Left renal pelvis (tissue), 4 donors: ENCODE results near the gene DIAPH1. TPM values are rescaled to one million over a fixed set of nuclear protein-coding genes. Genes with fewer than 3 reads are reported as not detected.

Experiments used
- DNase-seq, 4 donors: peaks; one replicate each; pipeline ENCODE4 v3.0.0-alpha.2; 2013; ENCODE audit warnings: low read depth in 4 of 4, low spot score in 3 of 4
- polyA plus RNA-seq, 4 donors: library from polyadenylated mRNA; unstranded; fragments of 120-200 nt; gene quantifications; one replicate each; pipeline ENCODE4 v1.2.1, GENCODE V29; 2013; ENCODE audit not compliant: insufficient read length in 4 of 4

The DIAPH1 gene
- polyA plus RNA-seq, 4 donors = 43.8 to 81.2 (median 61.9) TPM

- DNase-seq = no peak
Measured at GRCh38 chr5:141565826-141566570, 52.8 kb downstream of the DIAPH1 start.

DNA sequence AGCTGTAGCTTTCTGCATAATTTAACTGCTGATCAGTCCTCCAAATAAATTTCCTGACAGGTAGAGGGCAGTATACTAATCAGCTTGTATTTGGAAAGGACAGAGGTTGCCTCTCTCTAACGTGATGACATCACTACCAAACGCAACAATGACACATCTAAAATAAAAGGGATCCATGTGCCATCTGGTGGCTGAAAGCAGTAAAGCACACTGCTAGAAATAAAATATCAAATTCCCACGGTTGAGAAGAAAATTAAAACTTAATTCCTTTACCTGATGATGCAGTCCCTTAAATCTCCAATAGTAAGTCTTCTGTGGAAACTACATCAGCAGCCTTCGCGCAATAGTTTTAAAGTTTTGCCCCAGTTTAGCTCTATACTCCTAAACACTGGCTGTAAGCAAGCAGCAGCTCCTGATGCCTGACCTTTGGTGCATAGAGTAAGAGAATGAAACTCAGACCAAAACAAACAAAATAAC, 54.5 kb downstream of the DIAPH1 start:
- peak; percentile 74 to 87 (median 85) for DNase-seq

DNA sequence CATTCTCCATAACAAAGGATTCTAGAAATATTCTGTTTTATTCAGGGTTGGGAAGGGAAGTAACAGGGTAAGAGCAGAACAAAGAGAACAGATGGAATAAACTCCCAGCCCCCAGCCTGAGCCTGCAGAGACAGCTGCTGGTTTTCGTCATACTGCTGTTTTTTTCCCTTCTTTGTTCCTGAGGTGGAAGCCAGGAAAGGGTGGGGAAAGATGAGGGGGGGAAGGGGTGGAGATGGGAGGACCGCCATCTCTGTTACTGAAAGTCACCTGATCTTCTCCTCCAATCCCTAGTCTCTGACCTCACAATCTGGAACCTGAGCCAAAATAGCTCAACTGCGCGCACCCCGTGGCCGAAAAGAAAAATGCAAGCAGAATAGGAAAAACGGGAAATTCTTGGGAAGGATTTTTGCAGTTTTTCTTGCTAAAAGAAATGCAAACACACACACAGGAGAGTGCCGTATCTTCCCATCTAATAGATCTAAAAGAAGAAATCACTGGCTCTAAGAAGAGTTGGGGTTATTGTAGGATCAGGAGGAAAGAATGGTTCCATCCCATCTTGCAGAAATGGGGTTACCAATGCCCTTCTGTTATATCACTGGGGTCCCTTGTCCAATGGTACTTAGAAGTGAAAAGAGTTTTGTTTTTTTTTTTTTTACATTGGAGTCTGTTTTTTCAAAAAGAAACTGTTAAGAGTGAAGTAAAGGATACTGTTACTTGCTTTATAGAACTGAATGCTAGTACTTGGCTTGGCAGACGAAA, 57.9 kb downstream of the DIAPH1 start:
- DNase-seq = peak; percentile 87 to 93 (median 90)

- no peak for DNase-seq
Measured at GRCh38 chr5:141560151-141560550, 58.6 kb downstream of the DIAPH1 start.

DNA sequence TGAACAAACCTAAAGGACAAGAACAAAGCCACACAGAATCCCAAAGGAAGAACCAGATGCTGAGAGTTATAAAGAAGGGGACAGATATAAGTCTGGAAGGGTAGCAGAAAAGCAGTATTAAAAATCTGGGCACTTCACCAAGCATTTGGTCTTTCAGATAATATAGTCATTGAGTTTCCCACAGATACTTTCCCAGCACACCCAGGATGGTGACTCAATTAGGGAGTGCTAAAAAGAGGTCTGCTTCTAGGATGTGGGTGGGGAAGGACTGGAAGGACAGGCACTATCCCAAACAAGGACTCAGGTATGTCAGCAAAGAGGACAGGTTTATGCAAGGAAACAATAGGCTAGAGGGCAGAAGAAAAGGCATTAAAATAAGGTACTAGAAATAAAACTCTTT, 59.3 kb downstream of the DIAPH1 start:
- DNase-seq = no peak

DNA sequence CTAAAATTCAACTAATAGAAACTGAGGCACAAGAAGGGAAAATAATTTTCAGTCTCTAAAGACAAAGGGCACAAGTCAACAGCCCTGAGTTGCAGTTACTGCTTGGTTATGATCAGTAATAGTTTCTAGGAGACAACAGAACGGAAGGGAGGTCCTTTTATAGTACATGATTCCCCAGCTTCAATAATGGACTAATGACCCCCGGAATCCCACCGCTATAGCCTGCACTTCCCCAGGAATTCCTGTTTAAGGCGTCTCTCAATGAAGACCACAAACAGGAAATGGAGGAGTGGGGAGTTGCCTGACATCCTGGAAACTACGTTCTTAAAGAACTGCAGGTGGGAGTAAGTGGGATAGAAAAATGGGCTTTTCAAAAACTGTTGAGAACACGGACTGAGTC, 60.6 kb downstream of the DIAPH1 start:
- no peak for DNase-seq

DNA sequence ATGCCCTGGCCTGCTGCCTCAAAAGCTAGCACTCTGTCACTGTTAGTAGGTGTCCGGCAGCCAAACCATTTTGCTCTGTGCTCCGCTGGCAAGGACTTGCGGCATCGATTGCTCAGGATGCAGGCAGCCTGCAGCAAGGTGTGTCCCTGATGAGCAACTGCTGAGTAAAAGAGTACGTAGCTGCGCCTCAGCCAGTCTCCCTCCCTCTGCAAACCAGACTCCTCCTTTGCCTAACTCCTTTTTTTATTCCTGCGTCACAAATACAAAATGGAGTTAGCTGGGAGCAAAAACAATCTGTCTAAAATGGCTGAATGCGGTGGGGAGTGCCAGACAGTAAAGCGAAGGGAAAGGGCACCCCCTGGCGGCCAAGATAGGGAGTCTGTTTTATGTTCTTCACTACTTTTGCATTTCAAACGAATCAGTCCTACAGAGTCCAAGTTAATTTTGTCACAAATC, 61.1 kb downstream of the DIAPH1 start:
- DNase-seq = peak; percentile 74 to 87 (median 81)

DNA sequence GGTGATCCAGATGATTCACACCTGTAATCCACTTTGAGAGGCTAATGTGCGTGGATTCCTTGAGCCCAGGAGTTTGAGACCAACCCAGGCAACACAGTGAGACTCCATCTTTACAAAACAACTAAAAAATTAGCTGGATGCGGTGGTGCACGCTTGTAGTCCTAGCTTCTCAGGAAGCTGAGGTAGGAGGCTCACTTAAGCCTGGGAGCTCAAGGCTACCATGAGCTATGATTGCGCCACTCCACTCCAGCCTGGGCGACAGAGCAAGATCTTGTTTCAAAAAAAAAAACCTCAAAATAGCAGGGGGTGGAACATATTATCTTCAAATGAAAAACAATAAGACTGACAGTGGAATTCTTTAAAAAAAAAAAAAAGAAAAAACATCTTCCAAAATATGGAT, 70.9 kb downstream of the DIAPH1 start:
- no peak for DNase-seq

DNA sequence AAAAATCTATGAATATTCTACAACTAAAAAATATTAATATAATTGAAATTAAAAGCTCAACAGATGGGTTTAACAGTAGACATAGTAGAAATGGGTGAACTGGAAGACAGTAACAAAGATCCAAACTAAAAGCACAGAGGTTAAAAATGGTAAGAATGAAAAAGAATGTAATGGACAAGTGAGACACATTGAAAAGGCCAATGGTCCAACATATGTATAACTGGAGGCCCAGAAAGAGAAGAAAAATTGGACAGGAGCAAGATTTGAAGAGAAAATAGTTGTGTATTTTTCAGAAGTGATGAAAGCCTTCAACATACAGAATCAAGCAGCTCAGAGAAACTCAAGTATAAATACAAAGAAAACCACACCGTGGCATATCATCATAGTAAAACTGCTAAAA, 71.3 kb downstream of the DIAPH1 start:
- DNase-seq = no peak

GRCh38 chr5:141543053-141543452, 75.7 kb downstream of the DIAPH1 start:
- no peak for DNase-seq

GRCh38 chr5:141534492-141535213, 84.1 kb downstream of the DIAPH1 start:
- DNase-seq = no peak

DNA sequence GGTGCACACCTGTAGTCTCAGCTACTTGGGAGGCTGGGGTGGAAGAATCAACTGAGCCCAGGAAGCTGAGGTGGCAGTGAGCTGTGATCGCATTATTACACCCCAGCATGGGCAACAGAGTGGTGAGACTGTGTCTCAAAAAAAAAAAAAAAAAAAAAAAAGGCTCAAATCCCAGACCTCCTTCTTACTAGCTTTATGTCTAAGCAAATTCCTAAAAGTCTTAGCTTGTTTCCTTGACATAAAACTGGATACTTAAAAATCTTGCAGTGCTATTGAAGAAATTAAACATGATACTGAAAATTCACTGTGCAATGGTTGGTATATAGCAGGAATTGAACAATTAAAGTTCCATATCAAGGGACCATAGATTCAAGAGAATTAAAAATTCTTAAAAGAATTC, 84.9 kb downstream of the DIAPH1 start:
- DNase-seq = no peak

DNA sequence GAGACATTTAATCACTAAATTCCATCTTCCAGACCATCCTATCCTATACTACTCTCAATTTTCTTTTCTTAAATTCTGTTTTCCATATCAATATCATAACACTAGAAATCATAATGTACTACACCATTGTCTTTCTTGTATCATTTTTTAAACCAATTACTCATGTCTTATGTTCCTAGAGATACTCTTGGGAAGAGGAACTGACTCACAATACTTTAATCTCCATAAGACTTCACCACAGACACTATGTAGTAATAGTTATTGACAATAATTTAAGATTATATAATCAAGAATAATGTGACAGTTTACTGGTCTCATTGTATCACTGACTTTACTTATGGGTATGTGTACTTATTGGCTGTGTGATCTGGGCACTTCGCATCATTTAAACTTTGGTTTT, 86.1 kb downstream of the DIAPH1 start:
- DNase-seq = no peak

GRCh38 chr5:141529873-141530272, 88.9 kb downstream of the DIAPH1 start:
- DNase-seq = no peak

- no peak for DNase-seq
Measured at GRCh38 chr5:141529002-141529401, 89.8 kb downstream of the DIAPH1 start.

DNA sequence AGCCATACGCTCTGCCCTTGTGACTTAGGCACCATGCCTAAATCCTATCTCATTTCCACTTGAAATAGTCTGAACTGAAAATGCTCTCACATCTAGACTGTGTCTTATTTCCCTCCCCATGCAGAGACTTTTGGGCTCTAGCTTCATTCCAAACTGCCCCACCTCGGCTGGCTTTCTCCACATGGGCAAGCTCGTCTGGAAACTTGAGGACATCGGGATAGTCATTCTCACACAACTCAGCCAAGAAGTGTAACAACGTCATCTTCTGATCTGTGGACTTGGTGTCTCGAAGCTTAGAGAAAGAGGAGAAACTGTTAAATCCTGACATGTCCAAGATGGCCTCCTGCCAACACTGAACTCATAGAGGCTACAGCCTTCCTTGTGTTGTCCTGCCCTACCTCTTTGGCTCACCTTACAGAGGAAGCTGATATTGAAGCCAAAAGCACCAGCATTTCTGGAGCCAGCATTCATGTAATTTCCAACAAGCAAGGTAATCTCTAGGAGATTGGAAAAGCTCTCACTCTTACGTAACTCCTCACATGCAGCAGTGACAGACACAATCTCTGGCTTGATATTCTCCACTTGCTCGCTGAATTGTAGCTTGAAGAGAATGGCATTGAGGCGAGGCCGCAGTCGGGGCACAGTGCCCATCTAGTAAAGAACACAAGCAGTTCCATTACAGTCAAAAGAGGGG, 90.4 kb downstream of the DIAPH1 start:
- DNase-seq = no peak

DNA sequence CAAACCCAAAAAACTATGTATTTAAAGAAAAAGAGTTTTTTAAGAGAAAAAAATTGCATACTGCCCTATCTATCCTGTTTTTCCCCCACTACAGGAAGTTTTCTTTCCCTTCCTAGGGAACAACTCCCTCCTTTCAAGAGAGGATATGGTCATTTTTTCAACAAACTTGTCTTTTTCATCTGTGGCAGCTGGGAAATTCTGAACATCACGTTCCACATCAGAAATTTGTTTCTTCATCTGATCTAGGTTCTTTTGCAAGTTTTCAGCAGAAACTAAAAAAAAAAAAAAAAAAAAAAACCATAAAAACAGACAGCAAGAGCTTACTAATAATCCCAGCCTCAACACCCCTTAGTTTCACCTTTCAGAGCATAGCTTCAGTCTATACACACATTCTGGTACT, 91.4 kb downstream of the DIAPH1 start:
- no peak for DNase-seq

DNA sequence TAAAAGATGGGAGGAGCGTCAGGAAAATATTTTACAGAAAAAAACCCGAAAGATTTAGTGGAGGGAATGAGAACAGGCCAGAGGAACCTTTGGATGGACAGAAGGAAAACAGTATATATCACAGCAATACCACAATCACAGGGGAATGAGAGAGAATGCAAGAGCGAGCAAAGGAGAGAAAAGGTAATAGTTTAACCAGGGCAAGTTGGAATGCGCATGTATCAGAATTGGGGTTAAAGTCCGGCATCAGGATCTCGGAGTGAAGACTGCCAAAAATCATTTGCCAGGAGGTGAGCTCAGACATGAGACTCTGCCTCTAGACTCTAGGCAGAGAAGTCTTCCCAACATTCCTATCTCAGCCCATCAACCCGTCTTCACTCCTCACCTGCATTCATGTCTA, 93.1 kb downstream of the DIAPH1 start:
- no peak for DNase-seq

DNA sequence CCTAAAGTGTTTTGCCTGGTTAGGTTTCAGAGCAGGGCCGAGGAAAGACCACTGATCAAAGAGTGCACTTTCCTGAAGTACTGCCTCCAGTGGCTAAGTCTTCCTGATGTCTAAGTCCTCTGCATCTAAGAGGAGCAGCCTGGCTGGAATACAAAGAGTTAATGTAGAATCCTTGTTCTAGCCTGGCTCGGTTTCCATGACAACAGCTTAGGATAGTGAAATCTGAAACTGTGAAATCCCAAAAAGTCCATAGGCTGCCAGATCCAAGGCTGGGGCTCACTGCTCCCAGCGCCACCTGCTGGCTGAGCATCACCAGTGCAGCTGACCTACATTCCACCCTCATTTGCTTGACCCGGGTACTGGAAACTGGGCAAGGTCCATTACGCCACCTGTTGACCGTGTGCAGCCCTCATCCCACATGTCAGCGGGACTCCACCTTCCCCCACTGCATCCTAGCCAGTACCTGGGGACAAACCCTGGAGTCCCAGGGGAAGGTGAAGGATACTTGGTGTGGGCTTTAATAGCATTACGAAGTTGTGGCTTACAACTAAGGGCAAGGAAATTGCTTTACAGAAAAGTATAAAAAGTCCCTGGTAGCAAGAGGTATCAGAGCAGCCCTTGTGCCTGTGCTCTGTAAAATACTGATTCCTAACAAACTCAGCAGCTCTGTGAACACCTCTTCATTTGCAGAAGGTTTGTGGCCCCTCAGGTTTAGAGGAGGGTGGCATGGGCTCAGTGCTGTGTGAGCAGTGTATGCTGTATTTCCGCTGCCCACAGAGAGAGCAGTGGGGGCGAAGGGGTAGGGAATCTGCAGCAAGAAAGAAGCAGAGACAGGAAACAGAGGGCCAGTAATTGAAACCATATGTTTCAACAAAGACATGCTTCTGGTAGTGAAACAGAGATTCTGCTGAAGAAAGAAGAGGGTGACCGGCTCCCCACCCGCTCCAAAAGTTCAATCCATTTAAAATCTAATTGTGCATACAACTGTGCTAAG, 93.9 kb downstream of the DIAPH1 start:
- peak; percentile 90 to 95 (median 91) for DNase-seq
